Measurements from ENCODE around the gene RARRES2.
"Not testable (repeated sequence)": the region's sequence is repeated elsewhere in the genome, so short reads cannot be mapped to it uniquely, and the experiment has no call there.

DNA sequence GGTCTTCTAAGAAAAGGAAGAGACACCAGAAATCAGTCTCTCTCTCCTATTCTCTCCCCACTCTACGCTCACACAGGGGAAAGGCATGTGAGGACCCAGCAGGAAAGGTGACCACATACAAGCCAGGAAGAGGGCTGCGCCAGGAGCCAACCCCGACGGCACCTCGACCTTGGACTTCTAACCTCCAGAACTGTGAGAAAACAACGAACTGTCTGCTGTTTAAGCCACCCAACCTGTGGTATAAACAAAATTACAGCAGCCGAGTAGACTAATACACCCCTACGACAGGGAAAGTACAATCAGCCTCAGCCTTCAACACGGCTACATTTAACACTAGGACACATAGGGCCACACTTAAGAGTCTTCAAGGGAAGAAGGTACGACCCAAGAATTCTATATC, 44.6 kb downstream of the RARRES2 start:
- TF ChIP-seq, protein P1, sequence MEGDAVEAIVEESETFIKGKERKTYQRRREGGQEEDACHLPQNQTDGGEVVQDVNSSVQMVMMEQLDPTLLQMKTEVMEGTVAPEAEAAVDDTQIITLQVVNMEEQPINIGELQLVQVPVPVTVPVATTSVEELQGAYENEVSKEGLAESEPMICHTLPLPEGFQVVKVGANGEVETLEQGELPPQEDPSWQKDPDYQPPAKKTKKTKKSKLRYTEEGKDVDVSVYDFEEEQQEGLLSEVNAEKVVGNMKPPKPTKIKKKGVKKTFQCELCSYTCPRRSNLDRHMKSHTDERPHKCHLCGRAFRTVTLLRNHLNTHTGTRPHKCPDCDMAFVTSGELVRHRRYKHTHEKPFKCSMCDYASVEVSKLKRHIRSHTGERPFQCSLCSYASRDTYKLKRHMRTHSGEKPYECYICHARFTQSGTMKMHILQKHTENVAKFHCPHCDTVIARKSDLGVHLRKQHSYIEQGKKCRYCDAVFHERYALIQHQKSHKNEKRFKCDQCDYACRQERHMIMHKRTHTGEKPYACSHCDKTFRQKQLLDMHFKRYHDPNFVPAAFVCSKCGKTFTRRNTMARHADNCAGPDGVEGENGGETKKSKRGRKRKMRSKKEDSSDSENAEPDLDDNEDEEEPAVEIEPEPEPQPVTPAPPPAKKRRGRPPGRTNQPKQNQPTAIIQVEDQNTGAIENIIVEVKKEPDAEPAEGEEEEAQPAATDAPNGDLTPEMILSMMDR (IDR thresholded peaks at IDR 0.05): not testable (repeated sequence)
- not testable (repeated sequence) for TF ChIP-seq POLR2A (IDR thresholded peaks at IDR 0.05)
